ENCODE data around the gene CCL11.

DNA sequence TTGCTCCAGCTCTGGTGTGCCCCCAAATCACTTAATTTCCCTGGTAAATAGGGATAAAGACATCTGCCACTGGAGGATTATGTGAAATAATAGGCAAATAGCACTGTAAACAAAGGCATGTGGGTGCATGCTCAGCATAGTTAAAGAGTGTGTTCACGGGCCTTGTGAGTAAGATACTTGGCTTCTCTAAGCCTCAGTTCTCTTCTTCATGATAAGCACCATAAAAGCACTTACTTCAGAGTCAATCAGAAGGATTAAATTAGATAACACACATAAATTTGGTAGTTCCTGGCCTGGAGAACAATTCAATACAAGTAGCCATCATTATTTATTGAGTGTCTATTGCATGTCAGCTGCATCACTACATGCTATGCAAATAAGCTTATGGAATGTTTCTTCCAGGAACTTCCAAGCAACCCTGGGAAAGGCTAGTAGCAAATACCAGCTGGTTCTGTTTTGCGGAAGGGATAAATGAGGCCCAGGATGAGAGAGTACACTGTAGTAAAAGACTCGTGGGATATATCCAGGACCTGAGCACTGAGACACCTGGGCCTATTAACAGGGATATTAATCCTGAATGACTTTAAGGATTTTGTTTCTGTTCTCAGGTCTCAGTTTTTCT lies 14.5 kb downstream of the CCL11 start:
- TF ChIP-seq, protein P1, sequence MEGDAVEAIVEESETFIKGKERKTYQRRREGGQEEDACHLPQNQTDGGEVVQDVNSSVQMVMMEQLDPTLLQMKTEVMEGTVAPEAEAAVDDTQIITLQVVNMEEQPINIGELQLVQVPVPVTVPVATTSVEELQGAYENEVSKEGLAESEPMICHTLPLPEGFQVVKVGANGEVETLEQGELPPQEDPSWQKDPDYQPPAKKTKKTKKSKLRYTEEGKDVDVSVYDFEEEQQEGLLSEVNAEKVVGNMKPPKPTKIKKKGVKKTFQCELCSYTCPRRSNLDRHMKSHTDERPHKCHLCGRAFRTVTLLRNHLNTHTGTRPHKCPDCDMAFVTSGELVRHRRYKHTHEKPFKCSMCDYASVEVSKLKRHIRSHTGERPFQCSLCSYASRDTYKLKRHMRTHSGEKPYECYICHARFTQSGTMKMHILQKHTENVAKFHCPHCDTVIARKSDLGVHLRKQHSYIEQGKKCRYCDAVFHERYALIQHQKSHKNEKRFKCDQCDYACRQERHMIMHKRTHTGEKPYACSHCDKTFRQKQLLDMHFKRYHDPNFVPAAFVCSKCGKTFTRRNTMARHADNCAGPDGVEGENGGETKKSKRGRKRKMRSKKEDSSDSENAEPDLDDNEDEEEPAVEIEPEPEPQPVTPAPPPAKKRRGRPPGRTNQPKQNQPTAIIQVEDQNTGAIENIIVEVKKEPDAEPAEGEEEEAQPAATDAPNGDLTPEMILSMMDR (IDR thresholded peaks at IDR 0.05) = no peak
- TF ChIP-seq EZH2phosphoT487 (IDR thresholded peaks at IDR 0.05) (no peak), EZH2 (IDR thresholded peaks at IDR 0.05) (no peak)
